NCI-H69 (cell line): ENCODE measurements around the gene MAP3K14.

Experiments used
- DNase-seq: peaks from one replicate; lab custom pipeline; 2025; lab: John Stamatoyannopoulos, UW

MAP3K14 gene

GRCh38 chr17:45222289-45222995 is 94.4 kb downstream of the MAP3K14 start:
- DNase-seq = no peak

GRCh38 chr17:45222014-45222288 is 94.9 kb downstream of the MAP3K14 start:
- peak; percentile 38 for DNase-seq

DNA sequence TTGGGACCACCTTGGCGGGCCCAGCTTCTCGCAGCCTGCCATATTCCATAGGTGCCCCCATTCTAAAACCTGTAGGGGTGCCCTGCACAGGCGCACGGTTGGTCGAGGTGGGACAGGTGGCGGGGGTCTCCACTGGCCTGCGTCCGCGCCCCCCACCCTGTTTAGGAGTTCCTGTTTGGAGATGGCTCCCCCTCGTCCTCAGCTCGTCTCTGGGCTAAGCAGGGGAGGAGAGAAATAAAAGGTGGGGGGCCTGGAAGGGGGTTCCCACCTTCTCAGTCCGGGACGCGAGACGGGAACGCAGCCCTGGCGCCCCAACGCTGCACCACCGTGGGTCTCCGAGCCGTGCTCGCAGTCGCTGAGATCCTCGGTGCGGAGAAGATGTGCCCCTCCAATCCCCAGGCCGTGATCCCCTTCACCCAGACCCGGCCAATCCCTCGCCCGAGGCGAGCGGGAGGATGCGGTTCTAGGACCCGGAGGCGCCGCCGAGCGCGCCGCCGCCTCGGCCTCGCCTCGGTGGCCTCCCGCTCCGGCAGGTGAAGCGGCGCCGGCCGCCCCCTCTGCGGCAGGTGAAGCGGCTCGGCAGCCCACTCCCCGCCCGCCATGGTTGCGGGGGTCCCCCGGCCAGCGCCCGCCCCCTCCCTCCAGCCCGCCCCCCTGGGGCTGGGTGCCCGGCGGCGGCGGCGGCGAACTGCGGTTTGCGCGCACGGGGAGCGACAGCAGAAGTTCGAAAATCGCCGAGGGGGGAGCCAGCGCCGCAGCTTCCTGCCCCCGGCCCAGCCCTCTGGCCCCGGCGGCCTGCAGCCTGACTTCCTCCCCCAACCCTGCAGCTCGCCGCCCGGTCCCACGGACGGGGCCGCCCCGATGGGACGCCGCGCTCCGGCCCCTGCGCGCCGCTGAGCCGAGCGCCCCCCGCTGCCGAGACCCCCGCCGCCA is 95.5 kb downstream of the MAP3K14 start, which contains the start of gene FMNL1:
TSS of gene FMNL1 (plus strand) at position 805 of the 933 bp plus-strand sequence. CDS start 240 bp downstream, outside the sequence.
- peak; percentile 65 for DNase-seq

DNA sequence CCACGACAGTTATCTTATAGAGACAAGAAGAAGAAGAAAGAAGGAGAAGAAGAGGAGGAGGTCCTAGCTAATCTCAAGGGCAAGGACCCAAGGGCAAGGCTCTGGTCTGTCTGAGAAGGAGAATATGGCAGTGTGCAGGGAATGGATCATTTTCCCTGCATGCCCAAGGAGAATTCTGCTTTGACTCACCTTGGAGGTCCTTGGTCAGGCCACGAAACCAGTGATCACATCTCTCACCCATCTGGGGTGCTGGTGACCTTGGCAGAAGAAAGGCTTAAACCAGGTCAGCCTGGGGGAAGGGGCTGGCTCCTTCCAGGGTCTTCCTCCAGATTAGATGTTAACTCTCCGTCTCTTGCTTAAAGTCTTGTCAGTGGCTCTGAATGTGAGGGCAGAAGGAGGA is 96.7 kb downstream of the MAP3K14 start:
- DNase-seq = no peak

DNA sequence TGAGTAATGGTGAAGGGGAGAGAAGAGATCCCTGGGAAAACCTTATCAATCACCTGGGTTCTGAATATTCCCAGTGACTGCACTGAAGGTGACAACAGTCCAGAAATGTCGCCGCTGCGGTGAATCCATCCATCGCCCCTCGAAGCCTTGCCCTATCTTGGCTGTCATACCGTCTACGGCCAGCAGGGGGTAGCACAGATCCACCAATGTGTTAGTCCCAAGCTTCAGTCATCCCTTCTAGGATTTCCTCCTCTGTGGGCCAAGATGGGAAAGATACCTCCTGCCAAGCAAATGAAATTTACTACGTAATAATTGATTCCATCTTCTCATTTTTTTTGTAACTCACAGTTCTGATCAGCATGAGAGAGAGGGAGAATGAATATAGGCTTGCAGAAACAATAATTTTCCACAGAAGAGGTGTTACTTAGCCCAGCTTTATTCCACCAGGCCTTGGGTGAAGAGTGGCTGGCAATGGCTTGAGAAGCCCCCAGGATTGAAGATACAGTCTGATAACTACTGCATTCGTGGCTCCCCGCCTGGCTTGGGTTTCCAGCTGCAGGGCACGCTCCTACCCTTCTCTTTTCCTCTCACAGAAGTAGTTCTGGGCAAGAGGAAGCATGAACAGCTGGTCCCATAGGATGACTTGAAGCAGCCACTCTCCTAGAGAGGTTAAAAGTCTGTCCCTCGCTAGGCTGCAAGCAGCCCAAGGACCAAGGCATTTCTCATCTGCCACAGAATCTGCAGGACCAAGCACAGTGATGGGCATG is 97.7 kb downstream of the MAP3K14 start:
- DNase-seq = peak; percentile 80
